Transverse colon (tissue), 4 donors: ENCODE results near the gene FAM83D. TPM values are rescaled to one million over a fixed set of nuclear protein-coding genes. Genes with fewer than 3 reads are reported as not detected.

Experiments
- DNase-seq: peaks from one replicate; pipeline ENCODE4 v3.0.0-alpha.2; 2019
- H3K27ac ChIP-seq, 4 donors: fragments of 200-600 bp; sonication (generic); 2 replicates each; pipeline ENCODE4 v1.5.1; 2016 to 2018; ENCODE audit warnings: inconsistent platforms in 4 of 4
- H3K27me3 ChIP-seq: fragments of 200-600 bp; sonication (generic); 2 replicates; pipeline ENCODE4 v1.5.1; 2017; ENCODE audit warnings: inconsistent platforms
- H3K36me3 ChIP-seq, 4 donors: fragments of 200-600 bp; sonication (generic); 2 replicates each; pipeline ENCODE4 v1.5.1; 2017 to 2019; ENCODE audit warnings: inconsistent platforms in 4 of 4
- H3K4me1 ChIP-seq, 4 donors: fragments of 200-600 bp; sonication (generic); 2 replicates each; pipeline ENCODE4 v1.5.1; 2017 to 2020; ENCODE audit warnings: inconsistent platforms in 4 of 4
- H3K4me3 ChIP-seq, 4 donors: fragments of 200-600 bp; sonication (generic); 1 replicate in 1 of 4; 2 replicates in 3 of 4; pipeline versions ENCODE4 v1.5.1 to v1.6.1; 2017 to 2019; ENCODE audit warnings: inconsistent platforms in 4 of 4
- H3K9me3 ChIP-seq, 2 donors: fragments of 200-600 bp; sonication (generic); 2 replicates each; pipeline ENCODE4 v1.5.1; 2017 to 2019; ENCODE audit warnings: inconsistent platforms in 2 of 2
- EP300 ChIP-seq: sonication (generic); formaldehyde crosslinking; IDR thresholded peaks from one replicate; pipeline ENCODE4 v1.6.1; 2017; ENCODE audit warnings: antibody characterized with exemption, low read depth
- POLR2A ChIP-seq: fragments of 450-650 bp; IDR thresholded peaks from one replicate; pipeline ENCODE4 v1.6.1; 2016; ENCODE audit warnings: antibody characterized with exemption, mild to moderate bottlenecking, moderate library complexity
- POLR2AphosphoS5 ChIP-seq, 3 donors: sonication (generic); formaldehyde crosslinking; IDR thresholded peaks; one replicate each; pipeline ENCODE4 v1.6.1; 2016; ENCODE audit warnings: antibody characterized with exemption in 3 of 3
- WGBS, 2 donors: methylation state at CpG; one replicate each; pipeline ENCODE4 v1.1.5; 2018; ENCODE audit warnings: low coverage in 1 of 2; 5-methylcytosine and 5-hydroxymethylcytosine counted together
- in situ Hi-C, 4 donors: fragments of 200-750 bp; cut with MboI; loops; one replicate each; pipeline versions ENCODE4 v1.15.0 to v1.15.1; 2017; ENCODE audit warnings: low sequenced_read_pairs in 3 of 4, low pct_ligation_motif_present in 1 of 4, low pct_unique_long_range_greater_than_20kb in 1 of 4
- intact Hi-C: fragments of 100-400 bp; cut with DNase I; formaldehyde crosslinking; loops from one replicate; pipeline ENCODE4 v1.15.1; 2023; ENCODE audit warnings: low total_unique reads
- total RNA-seq, 4 donors: library from RNA; depleted of rRNA; stranded (reverse); fragments of >200 nt; gene quantifications; one replicate each; pipeline ENCODE4 v1.1.0, GENCODE V29; 2016
- TF ChIP-seq, protein P1 (sequence below), 5 experiments: fragments of 200-600 bp in 3 of 5; fragments of 450-650 bp in 2 of 5; sonication (generic) in 3 of 5; IDR thresholded peaks; 1 replicate in 2 of 5; 2 replicates in 3 of 5; pipeline ENCODE4 v1.5.1; 2016 to 2017; ENCODE audit warnings: antibody characterized with exemption in 5 of 5, inconsistent platforms in 3 of 5, mild to moderate bottlenecking in 2 of 5, moderate library complexity in 1 of 5

FAM83D gene
- total RNA-seq, 4 donors from 2014 or later = 7.2 to 42.3 (median 19.6) TPM

DNA sequence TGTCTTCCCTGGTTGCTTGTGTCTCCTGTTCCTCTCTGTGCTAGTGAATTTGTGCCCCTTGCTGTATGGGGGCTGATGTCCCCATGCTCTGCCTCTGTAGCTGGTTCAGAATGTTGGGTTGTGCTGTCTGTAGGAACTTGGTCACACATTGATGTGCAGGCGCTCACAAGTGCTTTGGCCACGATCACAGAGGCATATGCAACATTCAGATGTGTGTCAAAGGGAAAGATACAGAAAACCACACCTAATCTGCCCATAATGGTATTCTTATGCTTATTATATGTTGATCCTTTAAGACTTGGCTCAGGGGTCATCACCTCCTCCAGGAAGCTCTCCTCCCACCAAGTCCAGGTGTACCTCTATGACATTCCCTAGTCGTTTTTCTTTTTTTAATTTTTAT lies 18.8 kb downstream of the FAM83D start:
- Histone ChIP-seq H3K27me3 (no peaks in the 10 kb centered on the region), H3K36me3 (no peaks in the 10 kb centered on the region), H3K27ac (no peak overlapping the region), H3K4me3 (no peak overlapping the region), H3K4me1 (no peaks in the 10 kb centered on the region), H3K9me3 (no peaks in the 10 kb centered on the region)
- intact Hi-C loops = no loop called here
- no peak for DNase-seq
- in situ Hi-C loops = no loop called here
- TF ChIP-seq, protein P1, sequence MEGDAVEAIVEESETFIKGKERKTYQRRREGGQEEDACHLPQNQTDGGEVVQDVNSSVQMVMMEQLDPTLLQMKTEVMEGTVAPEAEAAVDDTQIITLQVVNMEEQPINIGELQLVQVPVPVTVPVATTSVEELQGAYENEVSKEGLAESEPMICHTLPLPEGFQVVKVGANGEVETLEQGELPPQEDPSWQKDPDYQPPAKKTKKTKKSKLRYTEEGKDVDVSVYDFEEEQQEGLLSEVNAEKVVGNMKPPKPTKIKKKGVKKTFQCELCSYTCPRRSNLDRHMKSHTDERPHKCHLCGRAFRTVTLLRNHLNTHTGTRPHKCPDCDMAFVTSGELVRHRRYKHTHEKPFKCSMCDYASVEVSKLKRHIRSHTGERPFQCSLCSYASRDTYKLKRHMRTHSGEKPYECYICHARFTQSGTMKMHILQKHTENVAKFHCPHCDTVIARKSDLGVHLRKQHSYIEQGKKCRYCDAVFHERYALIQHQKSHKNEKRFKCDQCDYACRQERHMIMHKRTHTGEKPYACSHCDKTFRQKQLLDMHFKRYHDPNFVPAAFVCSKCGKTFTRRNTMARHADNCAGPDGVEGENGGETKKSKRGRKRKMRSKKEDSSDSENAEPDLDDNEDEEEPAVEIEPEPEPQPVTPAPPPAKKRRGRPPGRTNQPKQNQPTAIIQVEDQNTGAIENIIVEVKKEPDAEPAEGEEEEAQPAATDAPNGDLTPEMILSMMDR (IDR thresholded peaks at IDR 0.05) = no peak
- TF ChIP-seq POLR2AphosphoS5 (IDR thresholded peaks at IDR 0.05) (no peak), POLR2A (no peak), EP300 (no peak)
- 63 to 96% methylated on average over 1 to 3 of the region's 3 CpGs for WGBS, 2 donors

DNA sequence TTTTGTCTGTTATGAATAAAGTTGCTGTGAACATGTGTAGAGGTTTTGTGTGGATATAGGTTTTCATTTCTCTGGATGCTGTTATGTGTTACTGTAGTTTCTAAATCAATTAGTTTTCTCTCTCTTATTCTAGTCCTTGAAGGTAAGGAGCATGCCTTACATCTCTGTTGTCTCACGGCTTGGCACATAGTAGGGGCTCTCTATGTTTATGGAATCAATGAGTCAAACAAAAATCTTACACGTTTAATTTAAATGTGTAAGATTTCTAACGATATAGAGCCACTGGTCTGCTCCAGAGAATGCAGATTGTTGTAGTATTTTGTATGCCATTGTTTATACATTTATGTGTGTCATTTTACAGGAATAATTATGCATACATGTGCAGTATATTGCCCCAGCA lies 20.6 kb downstream of the FAM83D start:
- intact Hi-C loops = no loop called here
- Histone ChIP-seq H3K4me3 (no peak overlapping the region), H3K27ac (no peak overlapping the region), H3K36me3 (no peaks in the 10 kb centered on the region), H3K9me3 (no peaks in the 10 kb centered on the region), H3K4me1 (no peaks in the 10 kb centered on the region), H3K27me3 (no peaks in the 10 kb centered on the region)
- TF ChIP-seq POLR2AphosphoS5 (IDR thresholded peaks at IDR 0.05) (no peak), POLR2A (no peak), EP300 (no peak)
- TF ChIP-seq, protein P1 (IDR thresholded peaks at IDR 0.05) = no peak
- 87 to 100% methylated on average over 2 to 3 of the region's 3 CpGs for WGBS, 2 donors
- no peak for DNase-seq
- in situ Hi-C loops = no loop called here

DNA sequence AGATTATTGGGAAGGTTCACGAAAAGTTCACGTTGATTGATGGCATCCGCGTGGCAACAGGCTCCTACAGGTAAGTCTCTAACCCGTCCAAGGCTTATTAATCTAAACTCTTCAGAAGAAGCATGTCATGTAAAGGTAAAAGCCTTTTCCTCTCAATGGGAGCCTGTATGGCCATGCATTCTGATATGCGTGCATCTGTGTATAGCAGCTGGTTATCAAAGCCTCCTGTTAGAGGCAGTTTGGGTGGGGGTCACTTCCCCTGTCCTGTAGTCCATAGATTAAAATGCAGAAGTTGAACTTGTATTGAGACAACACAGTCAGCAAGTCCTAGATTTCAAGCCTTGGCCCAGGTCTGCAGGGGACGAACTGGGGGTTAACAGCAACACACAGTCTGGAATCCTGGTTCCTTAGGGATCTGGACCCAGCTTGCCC lies 21.7 kb downstream of the FAM83D start:
- intact Hi-C loops (no loop called here), in situ Hi-C loops (no loop called here)
- WGBS, 2 donors = 89 to 91% methylated on average over 5 to 7 of the region's 7 CpGs

DNA sequence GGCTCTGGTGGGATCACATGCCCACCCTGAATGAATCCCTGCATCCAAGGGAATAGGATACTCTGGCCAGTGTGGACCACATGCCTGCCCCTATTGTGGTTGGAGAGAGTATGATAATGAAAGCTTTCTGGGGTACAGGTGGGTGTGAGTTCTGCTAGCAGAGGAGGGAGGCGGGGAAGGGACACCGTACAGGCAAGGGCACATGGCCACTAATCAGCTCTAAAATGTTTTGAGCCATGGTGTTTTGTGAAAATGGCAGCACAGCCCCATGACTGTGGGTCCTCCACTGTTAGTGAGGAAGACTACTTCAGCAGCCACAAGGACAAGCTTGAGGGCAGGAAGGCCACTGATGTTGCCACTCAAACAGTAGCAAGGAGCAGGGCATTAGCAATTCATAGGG lies 24.0 kb downstream of the FAM83D start:
- Histone ChIP-seq H3K4me1 (no peaks in the 10 kb centered on the region), H3K36me3 (no peaks in the 10 kb centered on the region), H3K27ac (no peak overlapping the region), H3K4me3 (no peak overlapping the region), H3K9me3 (no peaks in the 10 kb centered on the region), H3K27me3 (no peaks in the 10 kb centered on the region)
- no peak for DNase-seq
- TF ChIP-seq, protein P1 (IDR thresholded peaks at IDR 0.05) = no peak
- no peak for TF ChIP-seq POLR2A
- in situ Hi-C loops = no loop called here
- intact Hi-C loops = no loop called here
- 96% methylated on average over 2 of the region's 2 CpGs; no CpG with 5 or more reads in 1 of the 2 donors for WGBS, 2 donors

More for the DNA sequence above, 21.7 kb downstream of the FAM83D start:
- H3K4me3 ChIP-seq = no peak overlapping the region
- H3K9me3 ChIP-seq = no peaks in the 10 kb centered on the region
- H3K36me3 ChIP-seq = no peaks in the 10 kb centered on the region
- no peak for DNase-seq
- no peak overlapping the region for H3K27ac ChIP-seq
- H3K27me3 ChIP-seq = no peaks in the 10 kb centered on the region
- no peaks in the 10 kb centered on the region for H3K4me1 ChIP-seq
- TF ChIP-seq, protein P1 (IDR thresholded peaks at IDR 0.05) = no peak
- TF ChIP-seq POLR2A = no peak
- no peak for TF ChIP-seq POLR2AphosphoS5 (IDR thresholded peaks at IDR 0.05)
- no peak for TF ChIP-seq EP300
